ENCODE data around the gene TBC1D2B.

DNA sequence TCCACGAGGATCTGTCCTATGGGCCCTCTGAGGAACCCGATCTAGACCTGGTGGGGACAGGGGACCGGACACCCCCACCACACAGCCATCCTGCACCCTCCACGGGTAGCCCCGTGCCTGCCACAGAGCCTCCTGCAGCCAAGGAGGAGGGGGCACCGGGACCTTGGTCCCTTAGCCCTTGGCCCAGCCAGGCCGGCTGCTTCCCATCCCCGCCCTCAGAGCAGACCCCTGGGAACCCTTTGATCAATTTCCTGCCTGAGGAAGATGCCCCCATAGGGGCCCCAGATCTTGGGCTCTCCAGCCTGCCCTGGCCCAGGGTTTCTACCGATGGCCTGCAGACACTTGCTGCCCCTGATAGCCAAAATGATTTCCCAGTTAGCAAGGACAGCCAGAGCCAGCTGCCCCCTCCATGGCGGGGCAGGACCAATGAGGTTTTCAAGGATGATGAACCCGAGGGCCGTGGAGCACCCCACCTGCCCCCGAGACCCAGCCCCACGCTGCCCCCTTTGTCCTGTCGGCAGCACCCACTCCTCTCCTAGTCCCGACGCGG, 91.5 kb downstream of the TBC1D2B start:
- TF ChIP-seq, protein P1, sequence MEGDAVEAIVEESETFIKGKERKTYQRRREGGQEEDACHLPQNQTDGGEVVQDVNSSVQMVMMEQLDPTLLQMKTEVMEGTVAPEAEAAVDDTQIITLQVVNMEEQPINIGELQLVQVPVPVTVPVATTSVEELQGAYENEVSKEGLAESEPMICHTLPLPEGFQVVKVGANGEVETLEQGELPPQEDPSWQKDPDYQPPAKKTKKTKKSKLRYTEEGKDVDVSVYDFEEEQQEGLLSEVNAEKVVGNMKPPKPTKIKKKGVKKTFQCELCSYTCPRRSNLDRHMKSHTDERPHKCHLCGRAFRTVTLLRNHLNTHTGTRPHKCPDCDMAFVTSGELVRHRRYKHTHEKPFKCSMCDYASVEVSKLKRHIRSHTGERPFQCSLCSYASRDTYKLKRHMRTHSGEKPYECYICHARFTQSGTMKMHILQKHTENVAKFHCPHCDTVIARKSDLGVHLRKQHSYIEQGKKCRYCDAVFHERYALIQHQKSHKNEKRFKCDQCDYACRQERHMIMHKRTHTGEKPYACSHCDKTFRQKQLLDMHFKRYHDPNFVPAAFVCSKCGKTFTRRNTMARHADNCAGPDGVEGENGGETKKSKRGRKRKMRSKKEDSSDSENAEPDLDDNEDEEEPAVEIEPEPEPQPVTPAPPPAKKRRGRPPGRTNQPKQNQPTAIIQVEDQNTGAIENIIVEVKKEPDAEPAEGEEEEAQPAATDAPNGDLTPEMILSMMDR (IDR thresholded peaks at IDR 0.05; ENCODE audit: insufficient read depth, low read length, poor library complexity, severe bottlenecking), result no peak
- TF ChIP-seq EZH2phosphoT487 (conservative IDR thresholded peaks at IDR 0.05; ENCODE audit: low read length), result no peak

Data from SU-DHL-6 (cell line).